PC-9 (cell line): ENCODE measurements around the gene NOXO1.

Source experiments
- CTCF ChIP-seq: fragments of 200-600 bp; sonication (generic); conservative IDR thresholded peaks from 2 replicates; pipeline ENCODE4 v1.6.1; 2017; ENCODE audit warnings: mixed run types, antibody characterized with exemption, mild to moderate bottlenecking, moderate library complexity
- EZH2 ChIP-seq: fragments of 200-600 bp; sonication (generic); IDR thresholded peaks from 2 replicates; pipeline ENCODE4 v1.8.0; 2017; ENCODE audit warnings: antibody characterized with exemption, low read depth

- TF ChIP-seq CTCF (no peak), EZH2 (no peak)
Measured at GRCh38 chr16:2028620-2029220, 47.5 kb upstream of the NOXO1 start.
